ENCODE results near the gene GSTM2.
"Not testable (repeated sequence)": the region's sequence is repeated elsewhere in the genome, so short reads cannot be mapped to it uniquely, and the experiment has no call there.

GRCh38 chr1:109708949-109709348 is 41.1 kb downstream of the GSTM2 start:
- not testable (repeated sequence) for TF ChIP-seq POLR2A, EP300, CTCF, POLR2AphosphoS5 (IDR thresholded peaks at IDR 0.05)
